Right atrium auricular region (tissue), 2 donors: ENCODE results near the gene ZNF341. TPM values are rescaled to one million over a fixed set of nuclear protein-coding genes. Genes with fewer than 3 reads are reported as not detected.

Source experiments
- DNase-seq: peaks from one replicate; pipeline ENCODE4 v3.0.0-alpha.2; 2019; ENCODE audit warnings: low spot score
- H3K27ac ChIP-seq, 2 donors: fragments of 200-600 bp; sonication (generic); 1 replicate in 1 of 2; 2 replicates in 1 of 2; pipeline ENCODE4 v1.5.1; 2016 to 2019
- H3K27me3 ChIP-seq, 2 donors: fragments of 200-600 bp; sonication (generic); one replicate each; pipeline versions ENCODE4 v1.5.1 to v1.6.0; 2017 to 2019
- H3K36me3 ChIP-seq: fragments of 200-600 bp; sonication (generic); one replicate; pipeline ENCODE4 v1.5.1; 2016
- H3K4me1 ChIP-seq, 2 donors: fragments of 200-600 bp; sonication (generic); one replicate each; pipeline versions ENCODE4 v1.5.1 to v1.6.0; 2017 to 2019
- H3K4me3 ChIP-seq, 2 donors: fragments of 200-600 bp; sonication (generic); 1 replicate in 1 of 2; 2 replicates in 1 of 2; pipeline ENCODE4 v1.5.1; 2017 to 2019; ENCODE audit warnings: mild to moderate bottlenecking in 1 of 2, moderate library complexity in 1 of 2
- H3K9me3 ChIP-seq, 2 donors: fragments of 200-600 bp; sonication (generic); one replicate each; pipeline ENCODE4 v1.5.1; 2019
- CTCF ChIP-seq, 2 donors: fragments of 200-600 bp; sonication (generic); IDR thresholded peaks; one replicate each; pipeline ENCODE4 v1.5.1; 2019; ENCODE audit warnings: antibody characterized with exemption in 2 of 2
- total RNA-seq, 2 donors: library from RNA; depleted of rRNA; stranded (reverse); fragments of >200 nt; gene quantifications; one replicate each; pipeline ENCODE4 v1.1.0, GENCODE V29; 2016

ZNF341 gene
- total RNA-seq, 2 donors from 2014 or later: 1.0 to 1.8 TPM

- DNase-seq: no peak
- no peak for TF ChIP-seq CTCF (IDR thresholded peaks at IDR 0.05)
Measured at GRCh38 chr20:33716498-33716897, 15.3 kb upstream of the ZNF341 start.

GRCh38 chr20:33719277-33719988, 12.4 kb upstream of the ZNF341 start:
- H3K27me3 ChIP-seq: no peaks in the 10 kb centered on the region
- peak overlapping the region; percentile 69 to 72 for H3K27ac ChIP-seq
- H3K4me1 ChIP-seq: peaks cover 0 to 12% of the 10 kb centered on the region in 2 donors
- H3K4me3 ChIP-seq: peak overlapping the region; percentile 86 to 90
- no peak for TF ChIP-seq CTCF (IDR thresholded peaks at IDR 0.05)
- H3K9me3 ChIP-seq: no peaks in the 10 kb centered on the region
- peaks cover 1% of the 10 kb centered on the region for H3K36me3 ChIP-seq
- no peak for DNase-seq

More at GRCh38 chr20:33716498-33716897, 15.3 kb upstream of the ZNF341 start:
- Histone ChIP-seq H3K27me3 (no peaks in the 10 kb centered on the region), H3K4me1 (peaks cover 0 to 12% of the 10 kb centered on the region in 2 donors), H3K9me3 (no peaks in the 10 kb centered on the region), H3K27ac (no peak overlapping the region), H3K36me3 (peaks cover 20% of the 10 kb centered on the region), H3K4me3 (no peak overlapping the region)

GRCh38 chr20:33719989-33720709, 11.6 kb upstream of the ZNF341 start, which contains the start of gene PXMP4:
TSS of gene PXMP4 (minus strand) at chr20:33720310. CDS start at chr20:33720207, 103 bp downstream.
- DNase-seq: peak; percentile 98
- Histone ChIP-seq H3K9me3 (no peaks in the 10 kb centered on the region), H3K27me3 (no peaks in the 10 kb centered on the region), H3K27ac (peak within 1 kb of the TSS; percentile 69 to 72), H3K4me3 (peak within 1 kb of the TSS; percentile 86 to 90), H3K36me3 (no peaks in the 10 kb centered on the region), H3K4me1 (peaks cover 0 to 12% of the 10 kb centered on the region in 2 donors)
- TF ChIP-seq CTCF (IDR thresholded peaks at IDR 0.05): no peak

GRCh38 chr20:33721391-33722140, 10.2 kb upstream of the ZNF341 start:
- H3K27me3 ChIP-seq: no peaks in the 10 kb centered on the region
- H3K36me3 ChIP-seq: no peaks in the 10 kb centered on the region
- no peak for TF ChIP-seq CTCF (IDR thresholded peaks at IDR 0.05)
- no peak overlapping the region for H3K4me3 ChIP-seq
- peaks cover 0 to 12% of the 10 kb centered on the region in 2 donors for H3K4me1 ChIP-seq
- no peaks in the 10 kb centered on the region for H3K9me3 ChIP-seq
- H3K27ac ChIP-seq: no peak overlapping the region
- no peak for DNase-seq

GRCh38 chr20:33724439-33725094, 7.2 kb upstream of the ZNF341 start:
- Histone ChIP-seq H3K4me3 (no peak overlapping the region), H3K4me1 (peaks cover 0 to 2% of the 10 kb centered on the region in 2 donors), H3K27me3 (no peaks in the 10 kb centered on the region), H3K27ac (no peak overlapping the region), H3K9me3 (no peaks in the 10 kb centered on the region), H3K36me3 (no peaks in the 10 kb centered on the region)
- no peak for TF ChIP-seq CTCF (IDR thresholded peaks at IDR 0.05)
- no peak for DNase-seq
